HG03064 (cell line): ENCODE data around the gene DGCR2.

Experiments
- ATAC-seq: cut with Tn5 transposase; IDR thresholded peaks from one replicate; pipeline ENCODE4 v1.9.1; 2021; ENCODE audit warnings: low read depth; ENCODE audit not compliant: unreplicated experiment

Gene DGCR2

GRCh38 chr22:19111140-19111539 is 11.1 kb downstream of the DGCR2 start:
- no peak for ATAC-seq

GRCh38 chr22:19110646-19111045 is 11.6 kb downstream of the DGCR2 start:
- ATAC-seq = no peak

- ATAC-seq = no peak
Observed at GRCh38 chr22:19110064-19110458, 12.2 kb downstream of the DGCR2 start.

- peak; percentile 76 for ATAC-seq
Observed at GRCh38 chr22:19109198-19110063, 12.8 kb downstream of the DGCR2 start.

GRCh38 chr22:19108807-19109197 is 13.4 kb downstream of the DGCR2 start:
- no peak for ATAC-seq

- ATAC-seq = no peak
Observed at GRCh38 chr22:19107730-19108074, 14.5 kb downstream of the DGCR2 start.

- ATAC-seq = no peak
Observed at GRCh38 chr22:19106886-19107729, 15.1 kb downstream of the DGCR2 start.

- no peak for ATAC-seq
Observed at GRCh38 chr22:19105867-19106802, 16.1 kb downstream of the DGCR2 start.

GRCh38 chr22:19105456-19105855 is 16.8 kb downstream of the DGCR2 start:
- no peak for ATAC-seq

- ATAC-seq = no peak
Observed at GRCh38 chr22:19103880-19104821, 18.1 kb downstream of the DGCR2 start.

GRCh38 chr22:19098157-19098556 is 24.1 kb downstream of the DGCR2 start:
- ATAC-seq = no peak

- ATAC-seq = no peak
Observed at GRCh38 chr22:19097518-19097917, 24.7 kb downstream of the DGCR2 start.

- no peak for ATAC-seq
Observed at GRCh38 chr22:19096555-19096954, 25.7 kb downstream of the DGCR2 start.

- no peak for ATAC-seq
Observed at GRCh38 chr22:19094393-19094997, 27.7 kb downstream of the DGCR2 start.

GRCh38 chr22:19092725-19093124 is 29.5 kb downstream of the DGCR2 start:
- ATAC-seq = no peak

GRCh38 chr22:19090586-19091127 is 31.6 kb downstream of the DGCR2 start:
- ATAC-seq = no peak

- no peak for ATAC-seq
Observed at GRCh38 chr22:19090183-19090582, 32.0 kb downstream of the DGCR2 start.

GRCh38 chr22:19088866-19089595 is 33.2 kb downstream of the DGCR2 start:
- ATAC-seq = no peak
